HepG2 (cell line): Measurements from ENCODE around the gene SYCE3. TPM values are rescaled to one million over a fixed set of nuclear protein-coding genes. Genes with fewer than 3 reads are reported as not detected.

ENCODE experiments used
- ATAC-seq: fragments of 200-7000 bp; cut with Tn5 transposase; 3 replicates; pipeline ENCODE4 v1.9.1; 2020; ENCODE audit warnings: mild to moderate bottlenecking, moderate library complexity
- BruUV-seq: library from RNA; stranded (reverse); fragments of 400-500 nt; replicated peaks from 2 replicates; lab custom pipeline; 2021; lab: Mats Ljungman, UMichigan
- CTCF ChIA-PET: fragments of 300-600 bp; formaldehyde crosslinking; extraction: SDS; loops from one replicate; lab custom pipeline; 2021; ENCODE audit warnings: low total read pairs, inconsistent platforms, low intra/inter-chr PET ratio; lab: Yijun Ruan, JAX
- POLR2A ChIA-PET: fragments of 350-600 bp; sonication (Branson Sonifier 250); formaldehyde crosslinking; loops from one replicate; lab custom pipeline; 2020; ENCODE audit warnings: antibody characterized with exemption, inconsistent platforms; lab: Yijun Ruan, JAX
- DNase-seq: peaks from one replicate; pipeline ENCODE4 v3.0.0-alpha.2; 2015; ENCODE audit warnings: low spot score
- FAIRE-seq: peaks from 3 replicates; lab custom pipeline; 2011; peaks lifted over from hg19 to GRCh38; lab: Jason Lieb, UNC
- H2AFZ ChIP-seq: one replicate; pipeline ENCODE4 v1.6.1; 2011; ENCODE audit warnings: low read length, inconsistent platforms
- H3K27ac ChIP-seq: fragments of 300-600 bp; 3 replicates; pipeline ENCODE4 v1.8.0; 2011; ENCODE audit warnings: mixed run types, mild to moderate bottlenecking, mixed read lengths, low read length, inconsistent platforms; ENCODE audit not compliant: insufficient read depth; ENCODE audit errors: extremely low read length
- H3K27me3 ChIP-seq, 2 experiments: fragments of 200-600 bp in 1 of 2; 2 replicates in 1 of 2; 3 replicates in 1 of 2; pipeline versions ENCODE4 v1.6.0 to v1.8.0; 2011; ENCODE audit warnings: low read length in 2 of 2, mild to moderate bottlenecking in 2 of 2, moderate library complexity in 2 of 2, inconsistent platforms in 1 of 2; ENCODE audit not compliant: insufficient read depth in 2 of 2, control insufficient read depth in 1 of 2
- H3K36me3 ChIP-seq, 2 experiments: fragments of 200-600 bp in 1 of 2; replicated peaks in 1 of 2; 2 replicates in 1 of 2; 3 replicates in 1 of 2; pipeline versions ENCODE4 v1.5.1 to v1.8.0; 2011; ENCODE audit warnings: low read length in 2 of 2, inconsistent platforms in 1 of 2; ENCODE audit not compliant: insufficient read depth in 2 of 2, control insufficient read depth in 1 of 2
- H3K4me1 ChIP-seq: 2 replicates; pipeline ENCODE4 v1.5.1; 2012; ENCODE audit warnings: low read length, inconsistent platforms; ENCODE audit not compliant: insufficient read depth
- H3K4me2 ChIP-seq: 2 replicates; pipeline ENCODE4 v1.6.0; 2011; ENCODE audit warnings: low read depth, low read length, inconsistent platforms
- H3K4me3 ChIP-seq, 3 experiments: fragments of 200-600 bp in 1 of 3; sonication (generic), shearing (Covaris generic) in 1 of 3; replicated peaks in 1 of 3; 2 replicates each; pipeline ENCODE4 v1.5.1; 2011 to 2016; ENCODE audit warnings: low read length in 3 of 3, inconsistent platforms in 2 of 3, low read depth in 2 of 3, mild to moderate bottlenecking in 2 of 3, control low read depth in 1 of 3, mixed read lengths in 1 of 3; ENCODE audit not compliant: insufficient read depth in 1 of 3
- H3K79me2 ChIP-seq: one replicate; pipeline ENCODE4 v1.6.1; 2011; ENCODE audit warnings: low read length, inconsistent platforms; ENCODE audit not compliant: insufficient read depth
- H3K9ac ChIP-seq: 2 replicates; pipeline ENCODE4 v1.6.0; 2011; ENCODE audit warnings: mild to moderate bottlenecking, low read depth, low read length, inconsistent platforms; ENCODE audit not compliant: insufficient read depth
- H3K9me3 ChIP-seq: 2 replicates; pipeline ENCODE4 v1.5.1; 2012; ENCODE audit warnings: mild to moderate bottlenecking, low read length
- H4K20me1 ChIP-seq: 2 replicates; pipeline ENCODE4 v1.6.0; 2011; ENCODE audit warnings: inconsistent platforms, mild to moderate bottlenecking, low read length, moderate library complexity; ENCODE audit not compliant: insufficient read depth
- GABPB1 ChIP-seq: IDR thresholded peaks from 2 replicates; pipeline ENCODE4 v1.6.1; 2016; ENCODE audit warnings: mild to moderate bottlenecking, missing genetic modification reagents, moderate library complexity, missing compliant biosample characterization
- NFKB2 ChIP-seq: sonication (generic); formaldehyde crosslinking; IDR thresholded peaks from 2 replicates; pipeline ENCODE4 v1.4.0; 2020; ENCODE audit warnings: missing genetic modification reagents, borderline replicate concordance
- POLR2AphosphoS5 ChIP-seq: IDR thresholded peaks from 2 replicates; pipeline ENCODE4 v1.6.1; 2012; ENCODE audit warnings: low read depth, low read length
- POLR2G ChIP-seq: fragments of 200-400 bp; formaldehyde crosslinking; IDR thresholded peaks from 2 replicates; pipeline ENCODE4 v1.6.1; 2018; ENCODE audit warnings: mild to moderate bottlenecking, low read depth, low read length, moderate library complexity
- SSRP1 ChIP-seq: IDR thresholded peaks from 2 replicates; pipeline ENCODE4 v1.6.1; 2016; ENCODE audit warnings: control low read depth
- ZNF121 ChIP-seq: sonication (generic); formaldehyde crosslinking; IDR thresholded peaks from 2 replicates; pipeline ENCODE4 v1.5.0; 2020; ENCODE audit warnings: mild to moderate bottlenecking, missing genetic modification reagents
- ZNF607 ChIP-seq: sonication (generic); formaldehyde crosslinking; IDR thresholded peaks from 2 replicates; pipeline ENCODE4 v1.5.1; 2020; ENCODE audit warnings: missing genetic modification reagents, mild to moderate bottlenecking, borderline replicate concordance
- ZNF891 ChIP-seq: sonication (generic); formaldehyde crosslinking; IDR thresholded peaks from 2 replicates; pipeline ENCODE4 v1.5.0; 2020; ENCODE audit warnings: mild to moderate bottlenecking, missing genetic modification reagents
- ZSCAN25 ChIP-seq: sonication (generic); formaldehyde crosslinking; IDR thresholded peaks from 2 replicates; pipeline ENCODE4 v1.8.0; 2022; ENCODE audit warnings: mild to moderate bottlenecking, missing genetic modification reagents
- WGBS: methylation state at CpG from one replicate; pipeline ENCODE4 v1.1.6; 2017; ENCODE audit warnings: low lambda C conversion rate; 5-methylcytosine and 5-hydroxymethylcytosine counted together
- in situ Hi-C: cut with HindIII; loops from 2 replicates; pipeline ENCODE4 v1.10.0; 2017; ENCODE audit warnings: low pct_unique_long_range_greater_than_20kb; ENCODE audit not compliant: extremely low pct_ligation_motif_present
- intact Hi-C: fragments of 100-400 bp; cut with micrococcal nuclease; formaldehyde crosslinking; loops from one replicate; pipeline ENCODE4 v1.10.0; 2022; ENCODE audit not compliant: unreplicated experiment
- polyA plus RNA-seq, 8 experiments: library from polyadenylated mRNA; depleted of rRNA in 3 of 8; stranded (reverse) in 7 of 8; unstranded in 1 of 8; fragments of >200 nt; fragmentation: Illumina TruSeq in 4 of 8; extraction: Trizol in 4 of 8; gene quantifications; 2 replicates each; pipeline versions ENCODE4 v1.2.1 to v1.2.3, GENCODE V29; 2011 to 2016; ENCODE audit warnings: low read depth in 4 of 8, missing spikeins in 1 of 8, mixed read lengths in 1 of 8; ENCODE audit not compliant: insufficient read depth in 1 of 8
- total RNA-seq, 5 experiments: library from RNA; depleted of rRNA; stranded (reverse); fragments of >200 nt; fragmentation: Illumina TruSeq; extraction: Trizol; gene quantifications; 2 replicates each; pipeline ENCODE4 v1.2.3, GENCODE V29; 2016; ENCODE audit warnings: low read depth in 1 of 5
- TF ChIP-seq, protein P1 (sequence below): sonication (generic); formaldehyde crosslinking; IDR thresholded peaks from 2 replicates; pipeline ENCODE4 v1.5.1; 2020; ENCODE audit warnings: mild to moderate bottlenecking, missing genetic modification reagents, moderate library complexity

The SYCE3 gene
- total and polyA plus RNA-seq, 2 of the 13 experiments (the other 11 are each of a cell fraction or from before 2014, with no cell fraction given), result not detected

DNA sequence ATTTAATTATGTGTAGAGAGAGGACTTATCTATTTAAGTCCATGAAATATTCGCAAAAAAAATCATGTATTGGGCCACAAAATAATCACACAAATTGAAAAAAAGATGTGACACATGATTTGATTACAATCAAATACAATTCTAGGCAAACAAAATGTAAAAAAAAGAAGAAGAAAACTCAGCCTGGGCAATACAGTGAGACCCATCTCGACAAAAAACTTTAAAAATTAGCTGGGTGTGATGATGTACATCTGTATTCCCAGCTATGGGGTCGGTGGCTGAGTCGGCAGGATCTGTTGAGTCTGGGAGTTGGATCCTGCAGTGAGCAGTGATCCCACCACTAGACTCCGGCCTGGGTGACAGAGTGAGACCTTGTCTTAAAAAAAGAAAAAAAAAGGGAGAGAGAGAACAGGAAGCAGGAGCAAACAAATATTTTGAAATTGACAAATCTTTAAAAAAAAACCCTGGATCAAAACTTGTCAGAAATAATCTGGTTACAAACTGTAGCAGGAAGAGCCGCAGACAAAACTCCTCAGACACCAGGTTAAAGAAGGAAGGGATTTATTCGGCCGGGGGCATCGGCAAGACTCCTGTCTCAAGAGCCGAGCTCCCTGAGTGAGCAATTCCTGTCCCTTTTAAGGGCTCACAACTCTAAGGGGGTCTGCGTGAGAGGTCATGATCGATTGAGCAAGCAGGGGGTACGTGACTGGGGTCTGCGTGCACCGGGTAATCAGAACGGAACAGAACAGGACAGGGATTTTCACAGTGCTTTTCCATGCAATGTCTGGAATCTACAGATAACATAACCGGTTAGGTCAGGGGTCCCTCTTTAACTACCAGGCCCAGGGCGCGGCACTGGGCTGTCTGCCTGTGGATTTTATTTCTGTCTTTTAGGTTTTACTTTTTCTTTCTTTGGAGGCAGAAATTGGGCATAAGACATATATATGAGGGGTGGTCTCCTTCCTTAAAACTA, 29.6 kb downstream of the SYCE3 start:
- ChIA-PET CTCF (no interaction called here), POLR2A (interaction anchor here (0.8 to 5.9 kb wide), 4 partner anchors 8 to 49 kb away, joined by 3 to 34 read pairs (median 10); partner anchors contain the start of genes CHKB, KLHDC7B and SCO2)
- Histone ChIP-seq H3K4me3 (peak overlapping the region in 1 of 3 experiments; percentile 58; a peak in 1 of 6 replicates), H4K20me1 (no peaks in the 10 kb centered on the region), H2AFZ (no peak overlapping the region), H3K9me3 (no peaks in the 10 kb centered on the region), H3K79me2 (no peaks in the 10 kb centered on the region), H3K4me2 (peak overlapping the region; percentile 84), H3K9ac (peak overlapping the region; percentile 73; the same call in 1 of the 2 replicates), H3K27me3 (0 out of 5 replicates have a peak, but pooled peaks cover 0 to 6% of the 10 kb centered on the region in 2 experiments), H3K27ac (no peak overlapping the region), H3K4me1 (peaks cover 58% of the 10 kb centered on the region), H3K36me3 (no peaks in the 10 kb centered on the region)
- no TSS peak for BruUV-seq
- in situ Hi-C loops, result loop anchor here (5.0 kb wide), 1 partner anchor 34 kb away; no protein-coding TSS in a partner anchor
- DNase-seq (no peak), FAIRE-seq (no peak), ATAC-seq (no peak)
- intact Hi-C loops, result no loop called here
- TF ChIP-seq ZSCAN25, result no peak
- TF ChIP-seq POLR2AphosphoS5, result 0 out of 2 replicates have a peak, but pooled peaks have one; percentile 19
- 0 out of 2 replicates have a peak, but pooled peaks have one; percentile 31 for TF ChIP-seq ZNF121 (CRISPR knock-in tag)
- 46% methylated on average over 19 of the region's 19 CpGs for WGBS

DNA sequence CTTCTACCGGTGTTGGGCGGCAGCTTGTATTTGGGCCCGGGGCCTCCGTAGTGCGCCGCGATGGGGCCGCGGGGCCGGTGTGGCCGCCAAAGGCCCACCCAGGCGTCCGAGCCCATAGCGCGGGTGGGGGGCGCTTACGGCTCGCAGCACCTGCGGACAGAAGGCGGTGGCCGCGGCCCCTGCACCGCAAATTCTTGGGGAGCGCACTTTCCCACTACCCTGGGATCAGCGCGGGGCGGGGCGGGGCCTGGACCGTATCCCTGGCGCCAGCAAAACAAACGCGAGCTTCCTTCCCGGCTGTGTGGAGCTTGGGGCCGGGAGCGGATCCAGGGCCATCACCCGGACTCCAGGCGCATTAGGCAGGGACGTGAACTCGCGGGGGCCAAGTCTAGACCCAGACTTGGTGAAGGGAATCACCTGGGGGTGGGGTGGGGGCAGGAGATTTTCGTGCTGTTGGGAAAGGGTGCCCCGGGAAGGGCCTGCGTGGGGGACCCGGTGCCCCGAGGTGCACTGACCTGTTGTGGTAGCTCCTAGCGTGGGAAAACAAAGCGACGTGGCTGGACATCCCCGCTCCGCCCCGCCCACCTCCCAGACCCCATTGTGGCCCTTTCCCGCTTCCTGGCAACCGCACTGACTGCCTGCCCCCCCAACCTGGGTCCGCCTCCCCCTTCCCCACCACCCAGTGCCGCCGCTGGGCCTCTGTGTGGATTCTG, 30.6 kb downstream of the SYCE3 start:
- DNase-seq (no peak), FAIRE-seq (no peak), ATAC-seq (peak; percentile 38)
- Histone ChIP-seq H3K9ac (peak overlapping the region; percentile 73), H3K9me3 (no peaks in the 10 kb centered on the region), H3K27me3 (0 out of 5 replicates have a peak, but pooled peaks cover 0 to 6% of the 10 kb centered on the region in 2 experiments), H3K27ac (peak overlapping the region; percentile 74), H3K36me3 (no peaks in the 10 kb centered on the region), H3K4me3 (peak overlapping the region; percentile 58 to 83 (median 74)), H3K4me2 (peak overlapping the region; percentile 84), H3K4me1 (peaks cover 68% of the 10 kb centered on the region), H4K20me1 (no peaks in the 10 kb centered on the region), H2AFZ (no peak overlapping the region), H3K79me2 (no peaks in the 10 kb centered on the region)
- BruUV-seq, result no TSS peak
- intact Hi-C loops (no loop called here), in situ Hi-C loops (loop anchor here (5.0 kb wide), 1 partner anchor 35 kb away; no protein-coding TSS in a partner anchor)
- 4% methylated on average over 27 of the region's 56 CpGs for WGBS
- CTCF ChIA-PET, result no interaction called here
- POLR2A ChIA-PET, result interaction anchor here (0.8 to 5.9 kb wide), 8 partner anchors 9 to 109 kb away, joined by 3 to 34 read pairs (median 6); partner anchors contain the start of genes CHKB, KLHDC7B, LMF2 and NCAPH2
- peak; percentile 21; the same call in 1 of the 2 replicates for TF ChIP-seq POLR2G
- TF ChIP-seq SSRP1, result no peak
- TF ChIP-seq NFKB2, result 0 out of 2 replicates have a peak, but pooled peaks have one; percentile 0
- TF ChIP-seq, protein P1, sequence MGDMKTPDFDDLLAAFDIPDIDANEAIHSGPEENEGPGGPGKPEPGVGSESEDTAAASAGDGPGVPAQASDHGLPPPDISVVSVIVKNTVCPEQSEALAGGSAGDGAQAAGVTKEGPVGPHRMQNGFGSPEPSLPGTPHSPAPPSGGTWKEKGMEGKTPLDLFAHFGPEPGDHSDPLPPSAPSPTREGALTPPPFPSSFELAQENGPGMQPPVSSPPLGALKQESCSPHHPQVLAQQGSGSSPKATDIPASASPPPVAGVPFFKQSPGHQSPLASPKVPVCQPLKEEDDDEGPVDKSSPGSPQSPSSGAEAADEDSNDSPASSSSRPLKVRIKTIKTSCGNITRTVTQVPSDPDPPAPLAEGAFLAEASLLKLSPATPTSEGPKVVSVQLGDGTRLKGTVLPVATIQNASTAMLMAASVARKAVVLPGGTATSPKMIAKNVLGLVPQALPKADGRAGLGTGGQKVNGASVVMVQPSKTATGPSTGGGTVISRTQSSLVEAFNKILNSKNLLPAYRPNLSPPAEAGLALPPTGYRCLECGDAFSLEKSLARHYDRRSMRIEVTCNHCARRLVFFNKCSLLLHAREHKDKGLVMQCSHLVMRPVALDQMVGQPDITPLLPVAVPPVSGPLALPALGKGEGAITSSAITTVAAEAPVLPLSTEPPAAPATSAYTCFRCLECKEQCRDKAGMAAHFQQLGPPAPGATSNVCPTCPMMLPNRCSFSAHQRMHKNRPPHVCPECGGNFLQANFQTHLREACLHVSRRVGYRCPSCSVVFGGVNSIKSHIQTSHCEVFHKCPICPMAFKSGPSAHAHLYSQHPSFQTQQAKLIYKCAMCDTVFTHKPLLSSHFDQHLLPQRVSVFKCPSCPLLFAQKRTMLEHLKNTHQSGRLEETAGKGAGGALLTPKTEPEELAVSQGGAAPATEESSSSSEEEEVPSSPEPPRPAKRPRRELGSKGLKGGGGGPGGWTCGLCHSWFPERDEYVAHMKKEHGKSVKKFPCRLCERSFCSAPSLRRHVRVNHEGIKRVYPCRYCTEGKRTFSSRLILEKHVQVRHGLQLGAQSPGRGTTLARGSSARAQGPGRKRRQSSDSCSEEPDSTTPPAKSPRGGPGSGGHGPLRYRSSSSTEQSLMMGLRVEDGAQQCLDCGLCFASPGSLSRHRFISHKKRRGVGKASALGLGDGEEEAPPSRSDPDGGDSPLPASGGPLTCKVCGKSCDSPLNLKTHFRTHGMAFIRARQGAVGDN (CRISPR knock-in tag), result peak; percentile 59
- TF ChIP-seq ZNF607 (CRISPR knock-in tag), result 0 out of 2 replicates have a peak, but pooled peaks have one; percentile 2
- TF ChIP-seq GABPB1 (CRISPR knock-in tag), result peak; percentile 56; the same call in 1 of the 2 replicates
- 0 out of 2 replicates have a peak, but pooled peaks have one; percentile 44 for TF ChIP-seq ZNF891 (CRISPR knock-in tag)
